Measurements from ENCODE around the gene JAKMIP1.

JAKMIP1 gene

DNA sequence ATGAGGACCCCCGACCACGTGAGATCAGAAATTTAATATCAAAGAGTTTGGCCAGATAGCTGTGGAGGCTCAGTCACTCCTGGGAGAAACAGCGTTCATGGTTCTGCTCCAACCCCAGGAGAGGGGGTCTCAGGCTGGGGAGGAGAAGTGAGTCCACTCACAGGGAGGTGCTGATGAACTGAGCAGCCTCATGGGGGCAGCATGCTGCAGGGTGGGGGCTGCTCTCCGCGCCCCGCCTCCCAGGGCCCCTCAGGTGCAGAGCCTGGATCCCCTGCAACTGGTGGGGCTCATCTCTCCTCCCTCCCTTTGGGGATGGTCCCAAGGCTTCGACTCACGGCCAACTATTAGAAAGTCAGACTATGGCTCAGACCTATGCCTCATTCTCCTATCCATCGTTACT, 155.5 kb downstream of the JAKMIP1 start:
- Histone ChIP-seq H4K20me1 (ENCODE audit: control insufficient read depth, insufficient read depth, low read depth, low read length) (no peaks in the 10 kb centered on the region), H3K27ac (ENCODE audit: low read depth, low read length) (no peak overlapping the region), H3K36me3 (ENCODE audit: control insufficient read depth, low read length) (no peaks in the 10 kb centered on the region), H3F3A (ENCODE audit: control insufficient read depth, insufficient read depth) (no peaks in the 10 kb centered on the region), H3K9me2 (replicated peaks; ENCODE audit: control insufficient read depth, low read length) (no peaks in the 10 kb centered on the region), H3K27me3 (ENCODE audit: control insufficient read depth, low read length) (no peaks in the 10 kb centered on the region), H3K4me3 (ENCODE audit: low read length) (no peak overlapping the region), H3K9me3 (ENCODE audit: control insufficient read depth, insufficient read depth, low read length) (no peaks in the 10 kb centered on the region), H3K4me2 (ENCODE audit: low read length) (no peak overlapping the region), H3K79me2 (ENCODE audit: control insufficient read depth, low read length) (no peaks in the 10 kb centered on the region), H3K4me1 (ENCODE audit: control insufficient read depth, low read length) (no peaks in the 10 kb centered on the region)
- no peak for TF ChIP-seq EZH2phosphoT487 (IDR thresholded peaks at IDR 0.05; ENCODE audit: borderline replicate concordance, low read length)
- TF ChIP-seq, protein P1, sequence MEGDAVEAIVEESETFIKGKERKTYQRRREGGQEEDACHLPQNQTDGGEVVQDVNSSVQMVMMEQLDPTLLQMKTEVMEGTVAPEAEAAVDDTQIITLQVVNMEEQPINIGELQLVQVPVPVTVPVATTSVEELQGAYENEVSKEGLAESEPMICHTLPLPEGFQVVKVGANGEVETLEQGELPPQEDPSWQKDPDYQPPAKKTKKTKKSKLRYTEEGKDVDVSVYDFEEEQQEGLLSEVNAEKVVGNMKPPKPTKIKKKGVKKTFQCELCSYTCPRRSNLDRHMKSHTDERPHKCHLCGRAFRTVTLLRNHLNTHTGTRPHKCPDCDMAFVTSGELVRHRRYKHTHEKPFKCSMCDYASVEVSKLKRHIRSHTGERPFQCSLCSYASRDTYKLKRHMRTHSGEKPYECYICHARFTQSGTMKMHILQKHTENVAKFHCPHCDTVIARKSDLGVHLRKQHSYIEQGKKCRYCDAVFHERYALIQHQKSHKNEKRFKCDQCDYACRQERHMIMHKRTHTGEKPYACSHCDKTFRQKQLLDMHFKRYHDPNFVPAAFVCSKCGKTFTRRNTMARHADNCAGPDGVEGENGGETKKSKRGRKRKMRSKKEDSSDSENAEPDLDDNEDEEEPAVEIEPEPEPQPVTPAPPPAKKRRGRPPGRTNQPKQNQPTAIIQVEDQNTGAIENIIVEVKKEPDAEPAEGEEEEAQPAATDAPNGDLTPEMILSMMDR (IDR thresholded peaks at IDR 0.05; ENCODE audit: low read depth, low read length, poor library complexity, severe bottlenecking): no peak

DNA sequence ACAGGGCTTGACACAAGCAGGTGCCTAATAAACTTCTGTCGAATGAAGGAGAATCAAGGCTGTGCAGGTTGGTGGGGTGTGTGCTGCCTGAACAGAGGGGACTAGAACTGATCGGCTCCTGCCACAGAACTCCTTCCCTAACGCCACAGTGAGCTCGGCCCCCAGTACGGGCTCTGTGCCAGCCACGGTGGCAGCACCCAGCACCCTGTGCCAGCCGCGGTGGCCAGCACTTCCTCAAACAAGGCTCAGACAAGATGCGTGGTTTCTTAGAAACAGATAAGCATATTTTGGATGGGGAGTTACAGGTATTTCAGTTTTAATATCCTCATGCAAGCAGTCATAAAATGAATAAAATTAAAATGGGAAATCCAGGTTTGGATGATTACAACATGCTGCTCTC, 156.1 kb downstream of the JAKMIP1 start:
- TF ChIP-seq, protein P1 (IDR thresholded peaks at IDR 0.05; ENCODE audit: low read depth, low read length, poor library complexity, severe bottlenecking): no peak
- TF ChIP-seq EZH2phosphoT487 (IDR thresholded peaks at IDR 0.05; ENCODE audit: borderline replicate concordance, low read length): no peak
- H3K4me2 ChIP-seq (ENCODE audit: low read length): no peak overlapping the region
- no peaks in the 10 kb centered on the region for H3K79me2 ChIP-seq (ENCODE audit: control insufficient read depth, low read length)
- H3K36me3 ChIP-seq (ENCODE audit: control insufficient read depth, low read length): no peaks in the 10 kb centered on the region
- no peaks in the 10 kb centered on the region for H3K9me3 ChIP-seq (ENCODE audit: control insufficient read depth, insufficient read depth, low read length)
- H3K4me3 ChIP-seq (ENCODE audit: low read length): no peak overlapping the region
- no peaks in the 10 kb centered on the region for H3F3A ChIP-seq (ENCODE audit: control insufficient read depth, insufficient read depth)
- no peaks in the 10 kb centered on the region for H4K20me1 ChIP-seq (ENCODE audit: control insufficient read depth, insufficient read depth, low read depth, low read length)
- H3K9me2 ChIP-seq (replicated peaks; ENCODE audit: control insufficient read depth, low read length): no peaks in the 10 kb centered on the region
- H3K4me1 ChIP-seq (ENCODE audit: control insufficient read depth, low read length): no peaks in the 10 kb centered on the region
- no peak overlapping the region for H3K27ac ChIP-seq (ENCODE audit: low read depth, low read length)
- no peaks in the 10 kb centered on the region for H3K27me3 ChIP-seq (ENCODE audit: control insufficient read depth, low read length)

DNA sequence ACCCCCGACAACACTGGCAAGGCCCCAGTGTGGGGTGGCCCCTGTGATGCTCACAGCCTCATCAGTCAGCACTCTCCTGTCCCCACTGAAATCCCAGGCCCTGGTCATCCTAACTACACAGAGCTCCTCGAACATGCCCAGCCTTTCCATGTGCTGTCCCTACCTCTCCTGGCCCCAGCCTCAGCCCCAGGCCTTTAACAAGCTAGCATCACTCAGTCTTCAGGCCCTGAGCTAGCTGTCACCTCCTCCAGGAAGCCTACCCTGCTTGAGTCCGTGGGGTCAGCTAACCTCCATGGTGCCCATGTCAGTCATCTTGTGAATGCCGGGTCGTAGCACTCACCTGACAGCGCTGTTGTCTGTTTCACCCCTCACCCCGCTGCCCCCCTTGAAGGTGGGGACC, 156.5 kb downstream of the JAKMIP1 start:
- Histone ChIP-seq H3K36me3 (ENCODE audit: control insufficient read depth, low read length) (no peaks in the 10 kb centered on the region), H4K20me1 (ENCODE audit: control insufficient read depth, insufficient read depth, low read depth, low read length) (no peaks in the 10 kb centered on the region), H3K27me3 (ENCODE audit: control insufficient read depth, low read length) (no peaks in the 10 kb centered on the region), H3K27ac (ENCODE audit: low read depth, low read length) (no peak overlapping the region), H3K9me2 (replicated peaks; ENCODE audit: control insufficient read depth, low read length) (no peaks in the 10 kb centered on the region), H3F3A (ENCODE audit: control insufficient read depth, insufficient read depth) (no peaks in the 10 kb centered on the region), H3K9me3 (ENCODE audit: control insufficient read depth, insufficient read depth, low read length) (no peaks in the 10 kb centered on the region), H3K4me3 (ENCODE audit: low read length) (no peak overlapping the region), H3K79me2 (ENCODE audit: control insufficient read depth, low read length) (no peaks in the 10 kb centered on the region), H3K4me2 (ENCODE audit: low read length) (no peak overlapping the region), H3K4me1 (ENCODE audit: control insufficient read depth, low read length) (no peaks in the 10 kb centered on the region)
- TF ChIP-seq, protein P1 (IDR thresholded peaks at IDR 0.05; ENCODE audit: low read depth, low read length, poor library complexity, severe bottlenecking): no peak

DNA sequence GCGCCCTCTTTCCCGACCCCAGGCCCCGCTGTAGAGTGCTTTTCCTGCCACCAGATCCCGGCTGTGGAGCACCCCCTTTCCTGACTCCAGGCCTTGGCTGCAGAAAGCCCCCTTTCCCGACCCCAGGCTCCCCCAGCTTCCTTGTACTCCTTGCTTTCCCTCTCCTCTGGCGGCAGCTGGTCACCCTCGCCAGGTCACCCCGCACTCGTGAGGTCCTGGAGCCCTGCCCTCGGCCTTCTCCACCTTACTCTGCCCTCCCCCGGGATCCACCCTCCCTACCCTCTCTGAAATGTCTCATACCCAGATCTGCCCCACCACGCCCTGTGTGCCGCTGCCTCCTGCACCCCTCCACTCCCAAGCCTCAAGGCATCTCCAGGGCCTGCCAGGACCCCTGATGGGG, 157.2 kb downstream of the JAKMIP1 start:
- TF ChIP-seq, protein P1 (IDR thresholded peaks at IDR 0.05; ENCODE audit: low read depth, low read length, poor library complexity, severe bottlenecking): no peak
- no peak for TF ChIP-seq EZH2phosphoT487 (IDR thresholded peaks at IDR 0.05; ENCODE audit: borderline replicate concordance, low read length)
- Histone ChIP-seq H3K27ac (ENCODE audit: low read depth, low read length) (no peak overlapping the region), H3K4me1 (ENCODE audit: control insufficient read depth, low read length) (no peaks in the 10 kb centered on the region), H3F3A (ENCODE audit: control insufficient read depth, insufficient read depth) (no peaks in the 10 kb centered on the region), H4K20me1 (ENCODE audit: control insufficient read depth, insufficient read depth, low read depth, low read length) (no peaks in the 10 kb centered on the region), H3K79me2 (ENCODE audit: control insufficient read depth, low read length) (no peaks in the 10 kb centered on the region), H3K4me3 (ENCODE audit: low read length) (no peak overlapping the region), H3K36me3 (ENCODE audit: control insufficient read depth, low read length) (no peaks in the 10 kb centered on the region), H3K9me2 (replicated peaks; ENCODE audit: control insufficient read depth, low read length) (no peaks in the 10 kb centered on the region), H3K9me3 (ENCODE audit: control insufficient read depth, insufficient read depth, low read length) (no peaks in the 10 kb centered on the region), H3K4me2 (ENCODE audit: low read length) (no peak overlapping the region), H3K27me3 (ENCODE audit: control insufficient read depth, low read length) (no peaks in the 10 kb centered on the region)
